Measurements from ENCODE around the gene NFATC2.

Gene NFATC2

GRCh38 chr20:51487076-51487475, 55.4 kb downstream of the NFATC2 start:
- DNase-seq (ENCODE audit: low read depth): no peak
- no peak for TF ChIP-seq CTCF (IDR thresholded peaks at IDR 0.05; ENCODE audit: control insufficient read depth, extremely low read depth, insufficient read depth)
- H3K4me3 ChIP-seq (ENCODE audit: low read depth, low read length): no peak overlapping the region

- no peak overlapping the region for H3K4me3 ChIP-seq (ENCODE audit: low read depth, low read length)
- peak; percentile 70 for DNase-seq (ENCODE audit: low read depth)
- no peak for TF ChIP-seq CTCF (IDR thresholded peaks at IDR 0.05; ENCODE audit: control insufficient read depth, extremely low read depth, insufficient read depth)
Measured at GRCh38 chr20:51486197-51487005, 56.1 kb downstream of the NFATC2 start.

- no peak overlapping the region for H3K4me3 ChIP-seq (ENCODE audit: low read depth, low read length)
- TF ChIP-seq CTCF (IDR thresholded peaks at IDR 0.05; ENCODE audit: control insufficient read depth, extremely low read depth, insufficient read depth): no peak
- no peak for DNase-seq (ENCODE audit: low read depth)
Measured at GRCh38 chr20:51484831-51485230, 57.7 kb downstream of the NFATC2 start.

GRCh38 chr20:51484141-51484815, 58.2 kb downstream of the NFATC2 start:
- TF ChIP-seq CTCF (IDR thresholded peaks at IDR 0.05; ENCODE audit: control insufficient read depth, extremely low read depth, insufficient read depth): no peak
- DNase-seq (ENCODE audit: low read depth): no peak
- no peak overlapping the region for H3K4me3 ChIP-seq (ENCODE audit: low read depth, low read length)

- TF ChIP-seq CTCF (IDR thresholded peaks at IDR 0.05; ENCODE audit: control insufficient read depth, extremely low read depth, insufficient read depth): no peak
- H3K4me3 ChIP-seq (ENCODE audit: low read depth, low read length): no peak overlapping the region
- DNase-seq (ENCODE audit: low read depth): no peak
Measured at GRCh38 chr20:51482836-51483473, 59.6 kb downstream of the NFATC2 start.

- H3K4me3 ChIP-seq (ENCODE audit: low read depth, low read length): no peak overlapping the region
- TF ChIP-seq CTCF (IDR thresholded peaks at IDR 0.05; ENCODE audit: control insufficient read depth, extremely low read depth, insufficient read depth): no peak
- DNase-seq (ENCODE audit: low read depth): no peak
Measured at GRCh38 chr20:51481341-51481914, 61.1 kb downstream of the NFATC2 start.

Data from LNCaP clone FGC (cell line).